ES-I3 (cell line): ENCODE measurements around the gene KCNAB2.

Experiments
- H3K36me3 ChIP-seq: 2 replicates; pipeline ENCODE4 v1.6.1; 2013; ENCODE audit warnings: mild to moderate bottlenecking, low read length, control low read depth, moderate library complexity; ENCODE audit not compliant: insufficient read depth
- H3K4me1 ChIP-seq: 2 replicates; pipeline ENCODE4 v1.6.1; 2013; ENCODE audit warnings: mild to moderate bottlenecking, control low read depth, low read length; ENCODE audit not compliant: insufficient read depth
- H3K9ac ChIP-seq: 2 replicates; pipeline ENCODE4 v1.6.1; 2013; ENCODE audit warnings: low read depth, mild to moderate bottlenecking, low read length, moderate library complexity
- H3K9me3 ChIP-seq: 2 replicates; pipeline ENCODE4 v1.6.1; 2013; ENCODE audit warnings: mild to moderate bottlenecking, low read length, moderate library complexity; ENCODE audit not compliant: control insufficient read depth, insufficient read depth

Gene KCNAB2

DNA sequence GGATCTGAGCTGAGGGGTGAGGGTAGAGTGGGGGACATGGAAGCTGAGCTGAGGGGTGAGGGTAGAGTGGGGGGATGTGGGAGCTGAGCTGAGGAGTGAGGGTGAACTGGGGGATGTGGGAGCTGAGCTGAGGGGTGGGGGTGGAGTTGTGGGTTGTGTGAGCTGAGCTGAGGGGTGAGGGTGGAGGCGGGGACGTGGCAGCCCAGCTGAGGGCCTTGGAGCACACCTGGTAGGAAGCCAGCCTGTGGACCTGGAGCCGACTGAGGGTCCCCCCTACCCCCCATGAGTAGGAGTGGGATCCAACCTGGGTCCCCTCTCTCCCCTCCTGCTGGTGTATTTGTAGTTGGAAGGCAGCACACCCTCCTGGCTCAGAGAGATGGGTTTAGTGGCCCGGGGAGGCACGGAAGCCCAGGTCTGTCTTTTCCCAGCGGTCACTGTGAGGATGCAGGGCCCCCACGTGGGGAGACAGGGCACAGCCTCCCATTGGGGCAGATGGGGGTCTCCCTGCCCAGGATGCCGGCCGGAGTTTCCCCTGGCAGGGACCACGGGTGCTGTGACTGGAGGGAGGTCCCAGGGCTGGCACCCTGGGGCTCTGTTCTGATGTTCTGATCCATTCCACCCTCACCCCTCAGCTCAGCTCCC lies 40.3 kb upstream of the KCNAB2 start:
- Histone ChIP-seq H3K4me1 (peaks cover 6% of the 10 kb centered on the region; the same call in 1 of the 2 replicates), H3K9ac (no peak overlapping the region), H3K36me3 (no peaks in the 10 kb centered on the region), H3K9me3 (no peaks in the 10 kb centered on the region)

- no peaks in the 10 kb centered on the region for H3K36me3 ChIP-seq
- H3K4me1 ChIP-seq, result peaks cover 6% of the 10 kb centered on the region; the same call in 1 of the 2 replicates
- no peaks in the 10 kb centered on the region for H3K9me3 ChIP-seq
- no peak overlapping the region for H3K9ac ChIP-seq
These were observed 38.8 kb upstream of the KCNAB2 start for GRCh38 chr1:6006882-6007281.

DNA sequence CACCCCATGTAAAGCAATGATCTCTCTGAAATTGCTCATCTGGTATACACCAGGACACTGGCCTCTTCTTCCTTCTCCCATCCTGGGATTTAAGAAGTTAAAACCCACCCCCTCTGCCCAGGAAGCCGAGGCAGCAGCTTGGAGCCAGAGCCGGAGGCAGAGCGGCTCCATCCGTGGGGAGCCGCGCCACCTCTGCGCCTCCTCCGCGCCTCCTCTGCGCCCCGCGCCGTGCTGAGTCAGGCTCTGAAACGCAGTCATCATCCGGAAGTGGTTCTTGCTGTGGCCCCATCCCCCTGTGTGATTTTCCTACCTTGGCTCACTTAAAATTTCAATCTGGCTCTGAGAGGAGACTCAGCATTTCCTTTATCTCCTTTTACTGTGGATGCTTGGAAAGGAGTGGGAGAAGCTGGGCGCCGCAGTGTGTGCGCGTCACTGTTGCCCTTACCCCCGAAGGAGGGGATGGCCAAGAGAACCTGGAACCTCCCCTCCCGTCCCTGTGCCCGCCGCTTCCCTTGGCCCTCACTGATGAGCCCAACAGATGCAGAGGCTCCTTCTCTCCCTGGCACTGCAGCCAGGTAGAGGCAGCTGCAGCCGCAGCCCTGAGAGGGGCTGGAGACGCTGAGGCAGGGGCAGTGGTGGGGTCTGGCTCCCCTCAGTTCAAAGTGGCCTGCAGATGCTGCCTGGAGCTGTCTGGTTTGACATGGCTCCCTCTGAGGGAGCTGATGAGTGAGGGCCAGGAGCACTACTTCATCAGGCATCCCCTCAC lies 38.2 kb upstream of the KCNAB2 start:
- H3K9ac ChIP-seq, result no peak overlapping the region
- no peaks in the 10 kb centered on the region for H3K36me3 ChIP-seq
- no peaks in the 10 kb centered on the region for H3K9me3 ChIP-seq
- peaks cover 6% of the 10 kb centered on the region; the same call in 1 of the 2 replicates for H3K4me1 ChIP-seq

DNA sequence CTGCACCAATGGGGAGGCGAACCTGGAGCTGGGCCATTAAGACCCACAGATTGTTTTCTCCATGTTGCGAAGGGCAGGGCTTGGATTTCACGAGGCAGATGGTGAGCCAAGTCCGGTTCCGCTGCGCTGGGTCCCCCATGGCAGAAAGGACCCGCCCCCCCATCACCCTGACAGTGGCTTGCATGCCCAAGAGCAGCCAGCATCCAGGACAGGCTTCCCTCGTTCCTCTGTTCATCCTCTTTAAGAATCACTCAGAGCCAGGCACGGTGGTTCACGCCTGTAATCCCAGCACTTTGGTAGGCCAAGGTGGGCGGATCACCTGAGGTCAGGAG lies 37.6 kb upstream of the KCNAB2 start:
- Histone ChIP-seq H3K36me3 (no peaks in the 10 kb centered on the region), H3K4me1 (peaks cover 2% of the 10 kb centered on the region; the same call in 1 of the 2 replicates), H3K9ac (no peak overlapping the region), H3K9me3 (no peaks in the 10 kb centered on the region)

- no peaks in the 10 kb centered on the region for H3K4me1 ChIP-seq
- H3K36me3 ChIP-seq, result no peaks in the 10 kb centered on the region
- no peak overlapping the region for H3K9ac ChIP-seq
- no peaks in the 10 kb centered on the region for H3K9me3 ChIP-seq
These were observed 37.0 kb upstream of the KCNAB2 start for GRCh38 chr1:6008696-6009095.

- Histone ChIP-seq H3K36me3 (no peaks in the 10 kb centered on the region), H3K9me3 (no peaks in the 10 kb centered on the region), H3K4me1 (no peaks in the 10 kb centered on the region), H3K9ac (no peak overlapping the region)
These were observed 36.3 kb upstream of the KCNAB2 start for GRCh38 chr1:6009120-6010040.

GRCh38 chr1:6010554-6010953 lies 35.1 kb upstream of the KCNAB2 start:
- H3K9ac ChIP-seq, result no peak overlapping the region
- H3K36me3 ChIP-seq, result no peaks in the 10 kb centered on the region
- no peaks in the 10 kb centered on the region for H3K4me1 ChIP-seq
- no peaks in the 10 kb centered on the region for H3K9me3 ChIP-seq

- H3K4me1 ChIP-seq, result no peaks in the 10 kb centered on the region
- no peaks in the 10 kb centered on the region for H3K36me3 ChIP-seq
These were observed 34.3 kb upstream of the KCNAB2 start for GRCh38 chr1:6011161-6011945.

DNA sequence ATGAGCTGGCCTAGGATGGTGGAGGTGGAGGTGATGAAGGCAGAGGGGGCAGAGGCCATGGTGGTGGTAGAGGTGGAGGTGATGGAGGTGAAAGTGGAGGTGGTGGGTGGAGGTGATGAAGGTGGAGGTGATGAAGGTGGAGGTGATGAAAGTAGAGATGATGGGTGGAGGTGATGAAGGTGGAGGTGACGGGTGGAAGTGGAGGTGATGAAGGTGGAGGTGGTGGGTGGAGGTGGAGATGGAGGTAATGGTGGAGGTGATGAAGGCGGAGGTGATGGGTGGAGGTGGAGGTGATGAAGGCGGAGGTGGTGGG lies 33.8 kb upstream of the KCNAB2 start:
- no peaks in the 10 kb centered on the region for H3K36me3 ChIP-seq
- H3K9me3 ChIP-seq, result no peaks in the 10 kb centered on the region
- H3K9ac ChIP-seq, result no peak overlapping the region
- H3K4me1 ChIP-seq, result no peaks in the 10 kb centered on the region

More at GRCh38 chr1:6011161-6011945, 34.3 kb upstream of the KCNAB2 start:
- no peak overlapping the region for H3K9ac ChIP-seq
- H3K9me3 ChIP-seq, result no peaks in the 10 kb centered on the region

DNA sequence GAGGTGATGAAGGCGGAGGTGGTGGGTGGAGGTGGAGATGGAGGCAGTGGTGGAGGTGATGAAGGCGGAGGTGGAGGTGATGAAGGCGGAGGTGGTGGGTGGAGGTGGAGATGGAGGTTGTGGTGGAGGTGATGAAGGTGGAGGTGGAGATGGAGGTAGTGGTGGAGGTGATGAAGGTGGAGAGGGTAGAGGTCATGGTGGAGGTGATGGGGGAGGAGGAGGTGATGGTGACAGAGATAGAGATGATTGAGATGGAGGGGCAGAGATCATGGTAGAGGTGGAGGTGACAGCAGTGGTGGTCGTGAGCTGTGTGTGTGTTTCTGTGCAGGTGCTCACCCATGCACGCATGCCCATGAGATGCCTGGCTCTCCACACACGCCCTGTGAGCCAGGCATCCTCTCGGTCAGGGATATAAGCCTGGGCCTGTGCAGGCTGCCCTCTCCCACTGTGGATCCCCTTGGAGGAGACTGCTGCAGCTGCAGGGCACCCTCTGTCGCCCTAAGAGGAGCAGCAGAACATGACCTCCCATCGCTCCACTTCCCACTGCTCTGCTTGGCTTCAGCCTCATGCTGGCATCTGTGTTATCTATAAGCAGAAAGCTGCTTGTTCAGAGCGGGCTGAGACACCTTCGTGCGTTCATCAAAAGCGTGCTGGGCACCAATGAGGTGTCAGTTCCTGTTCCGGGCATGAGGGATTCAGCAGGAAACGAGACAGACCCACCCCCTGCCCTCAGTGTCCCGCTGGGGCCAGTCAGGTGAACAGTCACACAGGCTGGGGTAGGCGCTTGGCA lies 33.0 kb upstream of the KCNAB2 start:
- Histone ChIP-seq H3K9ac (no peak overlapping the region), H3K9me3 (no peaks in the 10 kb centered on the region), H3K4me1 (no peaks in the 10 kb centered on the region)

GRCh38 chr1:6013491-6013890 lies 32.2 kb upstream of the KCNAB2 start:
- H3K9ac ChIP-seq, result no peak overlapping the region
- H3K4me1 ChIP-seq, result no peaks in the 10 kb centered on the region
- H3K36me3 ChIP-seq, result no peaks in the 10 kb centered on the region
- H3K9me3 ChIP-seq, result no peaks in the 10 kb centered on the region

More for the DNA sequence above, 33.0 kb upstream of the KCNAB2 start:
- H3K36me3 ChIP-seq, result no peaks in the 10 kb centered on the region

DNA sequence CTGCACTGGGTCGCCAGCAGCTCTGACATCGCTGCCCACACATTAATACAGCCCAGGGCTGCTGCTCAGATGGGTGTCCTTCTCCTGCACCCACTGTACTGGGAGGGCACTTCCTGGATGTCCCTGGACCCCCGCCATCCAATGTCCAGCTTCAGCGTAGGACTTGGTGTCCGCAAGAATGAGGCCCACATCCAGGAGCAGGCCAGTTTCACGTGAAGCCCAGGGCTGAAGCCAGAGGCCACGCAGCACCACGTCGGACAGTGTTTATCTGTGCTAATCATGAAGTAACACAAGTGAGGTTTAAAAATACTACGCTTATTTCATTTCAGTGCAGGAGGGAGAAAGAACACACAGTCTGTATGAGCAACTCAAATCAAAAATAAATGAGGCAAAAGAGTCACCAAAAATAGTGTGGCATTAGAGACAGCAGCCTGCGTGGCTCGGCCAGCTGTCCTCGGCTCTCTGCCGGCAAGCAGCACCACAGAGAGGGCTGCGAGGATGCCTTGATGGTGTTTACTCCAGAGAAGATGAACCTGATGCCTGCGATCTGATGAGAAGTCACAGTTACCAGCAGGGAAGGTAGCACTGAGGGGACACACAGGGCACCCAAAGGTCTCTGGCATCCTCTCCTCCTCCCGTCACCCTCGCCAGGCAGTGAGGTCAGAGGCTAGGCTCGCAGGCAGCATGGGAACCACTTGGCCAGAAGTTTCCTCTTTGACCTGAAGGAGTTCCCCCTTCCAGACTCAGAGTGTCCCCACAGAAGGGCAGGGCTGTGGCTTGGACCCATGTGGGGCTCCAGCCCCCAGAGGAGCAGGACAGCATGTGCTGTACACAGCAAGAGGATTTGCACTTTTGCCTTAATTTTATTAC lies 31.3 kb upstream of the KCNAB2 start:
- Histone ChIP-seq H3K9ac (no peak overlapping the region), H3K9me3 (no peaks in the 10 kb centered on the region), H3K4me1 (no peaks in the 10 kb centered on the region), H3K36me3 (no peaks in the 10 kb centered on the region)
